Central memory CD8-positive, alpha-beta T cell (primary cell): ENCODE data around the gene SORBS2.
A peak's percentile ranks its signal among the peaks of the same experiment; 100 is the strongest.

Source experiments
- ATAC-seq: fragments of 150-1000 bp; cut with Tn5 transposase; replicated peaks from 2 replicates; pipeline ENCODE4 v1.10.0; 2022; ENCODE audit warnings: mild to moderate bottlenecking, moderate FRiP score, moderate number of reproducible peaks; ENCODE audit not compliant: poor library complexity, severe bottlenecking; ENCODE audit errors: extremely low read depth
- DNase-seq, 2 donors: peaks; one replicate each; pipeline ENCODE4 v3.0.0; 2021; ENCODE audit warnings: low spot score in 2 of 2
- H3K27ac Mint-ChIP-seq: one replicate; pipeline ENCODE4 v1.8.0; 2022; ENCODE audit warnings: low read depth, mild to moderate bottlenecking, moderate library complexity, mixed read lengths
- H3K27me3 Mint-ChIP-seq: one replicate; pipeline ENCODE4 v1.8.0; 2022; ENCODE audit warnings: mixed read lengths
- H3K36me3 Mint-ChIP-seq: one replicate; pipeline ENCODE4 v1.8.0; 2022; ENCODE audit warnings: mild to moderate bottlenecking, moderate library complexity, mixed read lengths; ENCODE audit not compliant: insufficient read depth
- H3K4me1 Mint-ChIP-seq: one replicate; pipeline ENCODE4 v1.8.0; 2022; ENCODE audit warnings: mixed read lengths
- H3K4me3 Mint-ChIP-seq: one replicate; pipeline ENCODE4 v1.8.0; 2022; ENCODE audit warnings: mild to moderate bottlenecking, moderate library complexity, mixed read lengths
- H3K9me3 Mint-ChIP-seq: one replicate; pipeline ENCODE4 v1.8.0; 2022; ENCODE audit warnings: mixed read lengths

Gene SORBS2

GRCh38 chr4:185734930-185735329, 77.1 kb downstream of the SORBS2 start:
- no peaks in the 10 kb centered on the region for H3K36me3 Mint-ChIP-seq
- no peaks in the 10 kb centered on the region for H3K9me3 Mint-ChIP-seq
- no peak overlapping the region for H3K4me3 Mint-ChIP-seq
- peaks cover 39% of the 10 kb centered on the region for H3K27me3 Mint-ChIP-seq
- no peak for DNase-seq
- no peak for ATAC-seq
- H3K27ac Mint-ChIP-seq, result no peak overlapping the region
- H3K4me1 Mint-ChIP-seq, result no peaks in the 10 kb centered on the region

GRCh38 chr4:185734214-185734613, 77.8 kb downstream of the SORBS2 start:
- Mint-ChIP-seq H3K27ac (no peak overlapping the region), H3K4me1 (no peaks in the 10 kb centered on the region), H3K36me3 (no peaks in the 10 kb centered on the region), H3K4me3 (no peak overlapping the region), H3K9me3 (no peaks in the 10 kb centered on the region), H3K27me3 (peaks cover 39% of the 10 kb centered on the region)
- DNase-seq (no peak), ATAC-seq (peak; percentile 10)

GRCh38 chr4:185730849-185731608, 81.0 kb downstream of the SORBS2 start:
- no peaks in the 10 kb centered on the region for H3K4me1 Mint-ChIP-seq
- ATAC-seq (no peak), DNase-seq (no peak)
- peaks cover 39% of the 10 kb centered on the region for H3K27me3 Mint-ChIP-seq
- H3K4me3 Mint-ChIP-seq, result no peak overlapping the region
- no peak overlapping the region for H3K27ac Mint-ChIP-seq
- no peaks in the 10 kb centered on the region for H3K9me3 Mint-ChIP-seq
- H3K36me3 Mint-ChIP-seq, result no peaks in the 10 kb centered on the region

GRCh38 chr4:185730387-185730786, 81.6 kb downstream of the SORBS2 start:
- no peak for ATAC-seq
- Mint-ChIP-seq H3K36me3 (no peaks in the 10 kb centered on the region), H3K4me3 (no peak overlapping the region), H3K9me3 (no peaks in the 10 kb centered on the region), H3K27ac (no peak overlapping the region), H3K4me1 (no peaks in the 10 kb centered on the region), H3K27me3 (peaks cover 38% of the 10 kb centered on the region)
- no peak for DNase-seq

GRCh38 chr4:185729391-185729804, 82.6 kb downstream of the SORBS2 start:
- H3K4me1 Mint-ChIP-seq, result no peaks in the 10 kb centered on the region
- H3K27me3 Mint-ChIP-seq, result peaks cover 34% of the 10 kb centered on the region
- no peak overlapping the region for H3K4me3 Mint-ChIP-seq
- no peak for ATAC-seq
- no peaks in the 10 kb centered on the region for H3K36me3 Mint-ChIP-seq
- no peak for DNase-seq
- H3K9me3 Mint-ChIP-seq, result no peaks in the 10 kb centered on the region
- H3K27ac Mint-ChIP-seq, result no peak overlapping the region

- Mint-ChIP-seq H3K4me3 (no peak overlapping the region), H3K9me3 (no peaks in the 10 kb centered on the region), H3K27ac (no peak overlapping the region), H3K27me3 (peaks cover 34% of the 10 kb centered on the region), H3K4me1 (no peaks in the 10 kb centered on the region), H3K36me3 (no peaks in the 10 kb centered on the region)
- no peak for DNase-seq
- no peak for ATAC-seq
These were observed 83.1 kb downstream of the SORBS2 start for GRCh38 chr4:185728893-185729292.

GRCh38 chr4:185726931-185727330, 85.1 kb downstream of the SORBS2 start:
- ATAC-seq (no peak), DNase-seq (no peak)
- Mint-ChIP-seq H3K9me3 (no peaks in the 10 kb centered on the region), H3K27ac (no peak overlapping the region), H3K4me1 (no peaks in the 10 kb centered on the region), H3K4me3 (no peak overlapping the region), H3K27me3 (peaks cover 20% of the 10 kb centered on the region), H3K36me3 (no peaks in the 10 kb centered on the region)

GRCh38 chr4:185723631-185724260, 88.2 kb downstream of the SORBS2 start:
- no peaks in the 10 kb centered on the region for H3K9me3 Mint-ChIP-seq
- H3K27me3 Mint-ChIP-seq, result peaks cover 16% of the 10 kb centered on the region
- no peak overlapping the region for H3K4me3 Mint-ChIP-seq
- no peak overlapping the region for H3K27ac Mint-ChIP-seq
- DNase-seq (no peak), ATAC-seq (no peak)
- H3K4me1 Mint-ChIP-seq, result no peaks in the 10 kb centered on the region
- no peaks in the 10 kb centered on the region for H3K36me3 Mint-ChIP-seq

- no peak for ATAC-seq
- DNase-seq, result no peak
- H3K27ac Mint-ChIP-seq, result no peak overlapping the region
- H3K4me3 Mint-ChIP-seq, result no peak overlapping the region
- peaks cover 16% of the 10 kb centered on the region for H3K27me3 Mint-ChIP-seq
- no peaks in the 10 kb centered on the region for H3K36me3 Mint-ChIP-seq
- no peaks in the 10 kb centered on the region for H3K4me1 Mint-ChIP-seq
- H3K9me3 Mint-ChIP-seq, result no peaks in the 10 kb centered on the region
These were observed 90.0 kb downstream of the SORBS2 start for GRCh38 chr4:185722029-185722316.

GRCh38 chr4:185721190-185722028, 90.6 kb downstream of the SORBS2 start:
- no peak for DNase-seq
- Mint-ChIP-seq H3K4me1 (no peaks in the 10 kb centered on the region), H3K9me3 (no peaks in the 10 kb centered on the region), H3K36me3 (no peaks in the 10 kb centered on the region), H3K4me3 (no peak overlapping the region), H3K27ac (no peak overlapping the region), H3K27me3 (peaks cover 16% of the 10 kb centered on the region)
- no peak for ATAC-seq

- DNase-seq (no peak), ATAC-seq (no peak)
- peaks cover 13% of the 10 kb centered on the region for H3K27me3 Mint-ChIP-seq
- no peak overlapping the region for H3K4me3 Mint-ChIP-seq
- no peaks in the 10 kb centered on the region for H3K36me3 Mint-ChIP-seq
- H3K4me1 Mint-ChIP-seq, result no peaks in the 10 kb centered on the region
- no peak overlapping the region for H3K27ac Mint-ChIP-seq
- H3K9me3 Mint-ChIP-seq, result no peaks in the 10 kb centered on the region
These were observed 92.5 kb downstream of the SORBS2 start for GRCh38 chr4:185719500-185719858.

GRCh38 chr4:185718578-185719499, 93.2 kb downstream of the SORBS2 start:
- Mint-ChIP-seq H3K36me3 (no peaks in the 10 kb centered on the region), H3K27me3 (peaks cover 13% of the 10 kb centered on the region), H3K4me1 (no peaks in the 10 kb centered on the region), H3K4me3 (no peak overlapping the region), H3K9me3 (no peaks in the 10 kb centered on the region), H3K27ac (no peak overlapping the region)
- ATAC-seq (no peak), DNase-seq (no peak)
